H1 (cell line): Measurements from ENCODE around the gene C2. TPM values are rescaled to one million over a fixed set of nuclear protein-coding genes. Genes with fewer than 3 reads are reported as not detected.
A peak's percentile ranks its signal among the peaks of the same experiment; 100 is the strongest.

Experiments used
- CTCF ChIA-PET: fragments of 300-600 bp; sonication (Branson Sonifier 250); formaldehyde crosslinking; loops from one replicate; lab custom pipeline; 2021; ENCODE audit not compliant: partially characterized antibody; lab: Charles Lee
- POLR2A ChIA-PET: fragments of 300-600 bp; sonication (Branson Sonifier 250); formaldehyde crosslinking; loops from one replicate; lab custom pipeline; 2021; ENCODE audit warnings: inconsistent platforms; ENCODE audit not compliant: partially characterized antibody; lab: Charles Lee
- DNase-seq, 2 experiments: peaks; one replicate each; pipeline versions ENCODE4 v3.0.0 to v3.0.0-alpha.2; 2010 to 2022; ENCODE audit warnings: low spot score in 2 of 2, low read depth in 1 of 2, mixed read lengths in 1 of 2
- FAIRE-seq: peaks from 2 replicates; lab custom pipeline; 2011; peaks lifted over from hg19 to GRCh38; lab: Jason Lieb, UNC
- H2AFZ ChIP-seq: 2 replicates; pipeline ENCODE4 v1.8.1; 2012; ENCODE audit warnings: low read length, inconsistent platforms
- H2AK5ac ChIP-seq: 2 replicates; pipeline ENCODE4 v1.6.1; 2013; ENCODE audit warnings: low read depth, low read length
- H2BK120ac ChIP-seq: replicated peaks from 2 replicates; pipeline ENCODE3; 2013; ENCODE audit warnings: low read depth, low read length, inconsistent platforms
- H2BK12ac ChIP-seq: 2 replicates; pipeline ENCODE4 v1.6.1; 2013; ENCODE audit warnings: low read depth, low read length
- H2BK15ac ChIP-seq: 2 replicates; pipeline ENCODE4 v1.6.1; 2013; ENCODE audit warnings: low read length
- H2BK20ac ChIP-seq: 2 replicates; pipeline ENCODE4 v1.6.1; 2013; ENCODE audit warnings: low read length
- H2BK5ac ChIP-seq: 2 replicates; pipeline ENCODE4 v1.6.1; 2013; ENCODE audit warnings: low read depth, low read length
- H3K14ac ChIP-seq: 2 replicates; pipeline ENCODE4 v1.6.1; 2013; ENCODE audit warnings: inconsistent platforms; ENCODE audit not compliant: insufficient read length
- H3K18ac ChIP-seq: 2 replicates; pipeline ENCODE4 v1.6.1; 2013; ENCODE audit warnings: low read length; ENCODE audit errors: extremely low read depth
- H3K23ac ChIP-seq: 2 replicates; pipeline ENCODE4 v1.6.1; 2013; ENCODE audit warnings: inconsistent platforms; ENCODE audit not compliant: insufficient read length
- H3K23me2 ChIP-seq: 2 replicates; pipeline ENCODE4 v1.6.1; 2013; ENCODE audit warnings: low read depth, low read length
- H3K27ac ChIP-seq: 2 replicates; pipeline ENCODE4 v1.6.1; 2011; ENCODE audit warnings: low read depth, low read length, inconsistent platforms
- H3K27me3 ChIP-seq, 4 experiments: replicated peaks in 1 of 4; 1 replicate in 1 of 4; 2 replicates in 3 of 4; pipeline versions ENCODE4 v1.6.1 to v1.8.1; 2011 to 2013; ENCODE audit warnings: low read length in 3 of 4, mild to moderate bottlenecking in 3 of 4, inconsistent platforms in 2 of 4, mixed read lengths in 2 of 4, moderate library complexity in 1 of 4; ENCODE audit not compliant: control insufficient read depth in 3 of 4, insufficient read depth in 3 of 4; ENCODE audit errors: extremely low read depth in 1 of 4
- H3K36me3 ChIP-seq, 4 experiments: 2 replicates each; pipeline versions ENCODE4 v1.6.1 to v1.8.1; 2011 to 2013; ENCODE audit warnings: mild to moderate bottlenecking in 4 of 4, low read length in 3 of 4, moderate library complexity in 2 of 4, control low read depth in 1 of 4, inconsistent platforms in 1 of 4; ENCODE audit not compliant: insufficient read depth in 4 of 4, control insufficient read depth in 2 of 4
- H3K4ac ChIP-seq: replicated peaks from 2 replicates; pipeline ENCODE3; 2013; ENCODE audit warnings: low read length, low read depth, mixed read lengths, inconsistent platforms; ENCODE audit not compliant: insufficient read length
- H3K4me1 ChIP-seq, 4 experiments: replicated peaks in 1 of 4; 1 replicate in 1 of 4; 2 replicates in 3 of 4; pipeline versions ENCODE4 v1.6.1 to v1.8.1; 2011 to 2013; ENCODE audit warnings: low read length in 3 of 4, inconsistent platforms in 2 of 4, mixed read lengths in 1 of 4; ENCODE audit not compliant: insufficient read depth in 4 of 4, control insufficient read depth in 3 of 4
- H3K4me2 ChIP-seq, 2 experiments: 2 replicates each; pipeline versions ENCODE4 v1.6.1 to v1.8.1; 2011 to 2013; ENCODE audit warnings: low read depth in 2 of 2, low read length in 2 of 2, control low read depth in 1 of 2, inconsistent platforms in 1 of 2, mild to moderate bottlenecking in 1 of 2; ENCODE audit not compliant: insufficient read depth in 1 of 2
- H3K4me3 ChIP-seq, 4 experiments: fragments of 200-600, 300-600 bp in 1 of 4; sonication (generic), shearing (Covaris generic), sonication (Bioruptor Twin) in 1 of 4; 2 replicates each; pipeline versions ENCODE4 v1.5.1 to v1.8.1; 2011 to 2016; ENCODE audit warnings: low read length in 4 of 4, low read depth in 3 of 4, control low read depth in 2 of 4, inconsistent platforms in 2 of 4, mild to moderate bottlenecking in 2 of 4, mixed read lengths in 1 of 4, moderate library complexity in 1 of 4; ENCODE audit not compliant: insufficient read depth in 2 of 4; ENCODE audit errors: extremely low read depth in 1 of 4
- H3K56ac ChIP-seq: replicated peaks from 2 replicates; pipeline ENCODE3; 2013; ENCODE audit warnings: low read depth, mild to moderate bottlenecking, mixed read lengths, low read length, inconsistent platforms; ENCODE audit not compliant: insufficient read length
- H3K79me1 ChIP-seq: 2 replicates; pipeline ENCODE4 v1.6.1; 2013; ENCODE audit warnings: low read depth, low read length, control low read depth
- H3K79me2 ChIP-seq, 2 experiments: 2 replicates each; pipeline versions ENCODE4 v1.6.1 to v1.8.1; 2012 to 2013; ENCODE audit warnings: low read length in 2 of 2, mild to moderate bottlenecking in 2 of 2, inconsistent platforms in 1 of 2; ENCODE audit not compliant: insufficient read depth in 2 of 2, control insufficient read depth in 1 of 2
- H3K9ac ChIP-seq, 4 experiments: replicated peaks in 1 of 4; 1 replicate in 1 of 4; 2 replicates in 3 of 4; pipeline versions ENCODE4 v1.6.1 to v1.8.1; 2011 to 2013; ENCODE audit warnings: low read depth in 3 of 4, low read length in 3 of 4, control low read depth in 2 of 4, mild to moderate bottlenecking in 2 of 4, moderate library complexity in 2 of 4, inconsistent platforms in 1 of 4; ENCODE audit errors: extremely low read depth in 1 of 4
- H3K9me3 ChIP-seq, 2 experiments: 2 replicates each; pipeline versions ENCODE4 v1.6.1 to v1.8.1; 2012 to 2013; ENCODE audit warnings: mild to moderate bottlenecking in 2 of 2, moderate library complexity in 2 of 2, control low read depth in 1 of 2, inconsistent platforms in 1 of 2, low read depth in 1 of 2, low read length in 1 of 2, mixed read lengths in 1 of 2; ENCODE audit not compliant: insufficient read depth in 2 of 2
- H4K20me1 ChIP-seq, 2 experiments: replicated peaks in 1 of 2; 2 replicates each; pipeline versions ENCODE3 to v1.8.1; 2011 to 2013; ENCODE audit warnings: inconsistent platforms in 2 of 2, low read length in 2 of 2, mild to moderate bottlenecking in 1 of 2; ENCODE audit not compliant: insufficient read depth in 2 of 2, control insufficient read depth in 1 of 2
- H4K5ac ChIP-seq: 2 replicates; pipeline ENCODE4 v1.6.1; 2013; ENCODE audit warnings: low read length, low read depth, mixed read lengths, inconsistent platforms; ENCODE audit not compliant: insufficient read length
- H4K8ac ChIP-seq: 2 replicates; pipeline ENCODE4 v1.8.0; 2013; ENCODE audit warnings: mild to moderate bottlenecking, moderate library complexity, low read length, inconsistent platforms; ENCODE audit not compliant: insufficient read depth; ENCODE audit errors: extremely low read depth
- H4K91ac ChIP-seq: replicated peaks from 2 replicates; pipeline ENCODE3; 2013; ENCODE audit warnings: low read length, mixed read lengths, inconsistent platforms; ENCODE audit not compliant: insufficient read length
- CBX8 ChIP-seq: fragments of 300-800, 300-1000 bp; sonication (generic); IDR thresholded peaks from 2 replicates; pipeline ENCODE4 v1.7.1; 2016; ENCODE audit warnings: low read depth, low read length, borderline replicate concordance
- GABPA ChIP-seq: IDR thresholded peaks from 2 replicates; pipeline ENCODE4 v1.6.1; 2011; ENCODE audit warnings: mild to moderate bottlenecking, low read length, moderate library complexity, borderline replicate concordance; ENCODE audit not compliant: insufficient read depth
- RAD21 ChIP-seq, 2 experiments: IDR thresholded peaks in 1 of 2; conservative IDR thresholded peaks in 1 of 2; 2 replicates each; pipeline ENCODE4 v1.6.1; 2011; ENCODE audit warnings: low read depth in 2 of 2, low read length in 2 of 2, improper control_type of control experiment in 1 of 2, inconsistent platforms in 1 of 2, mild to moderate bottlenecking in 1 of 2, moderate library complexity in 1 of 2
- SP2 ChIP-seq: IDR thresholded peaks from 2 replicates; pipeline ENCODE4 v1.6.1; 2012; ENCODE audit warnings: mild to moderate bottlenecking, low read length, inconsistent platforms
- WGBS, 2 experiments: shearing (Covaris generic) in 1 of 2; methylation state at CpG; one replicate each; pipeline versions ENCODE4 v1.1.6 to v1.1.7; 2013 to 2015; ENCODE audit warnings: low lambda C conversion rate in 2 of 2, mixed read lengths in 2 of 2, inconsistent platforms in 1 of 2, low coverage in 1 of 2, missing lambda C conversion rate in 1 of 2; ENCODE audit not compliant: insufficient replicate concordance in 2 of 2, insufficient coverage in 1 of 2, insufficient read length in 1 of 2; ENCODE audit errors: extremely low coverage in 1 of 2, missing lambda C conversion rate in 1 of 2; 5-methylcytosine and 5-hydroxymethylcytosine counted together
- polyA plus RNA-seq, 7 experiments: library from polyadenylated mRNA; depleted of rRNA in 3 of 7; stranded (reverse) in 5 of 7; unstranded in 2 of 7; fragments of >200 nt in 5 of 7; fragments of 200-250 nt in 2 of 7; gene quantifications; 1 replicate in 5 of 7; 2 replicates in 1 of 7; 4 replicates in 1 of 7; pipeline versions ENCODE4 v1.2.1 to v1.2.3, GENCODE V29; 2011 to 2013; ENCODE audit warnings: missing spikeins in 2 of 7, mixed read lengths in 2 of 7
- total RNA-seq: library from RNA; stranded (reverse); fragmentation: NEBNext Ultra II Directional; extraction: Animal tissue kit (Norgen Biotek cat#: 25700); gene quantifications from 2 replicates; pipeline ENCODE4 v1.2.1, GENCODE V29; 2021
- TF ChIP-seq, protein P1 (sequence below), 3 experiments: IDR thresholded peaks; 1 replicate in 2 of 3; 2 replicates in 1 of 3; pipeline versions ENCODE4 v1.5.1 to v1.6.1; 2011; ENCODE audit warnings: low read length in 3 of 3, mild to moderate bottlenecking in 3 of 3, inconsistent platforms in 2 of 3, low read depth in 1 of 3, moderate library complexity in 1 of 3; ENCODE audit not compliant: insufficient read depth in 1 of 3; ENCODE audit errors: control extremely low read depth in 1 of 3

C2 gene
- total and polyA plus RNA-seq, 2 of the 8 experiments (the other 6 are each of a cell fraction or from before 2014, with no cell fraction given) = 0.26 to 0.38 TPM

GRCh38 chr6:31922942-31923341 lies 4.6 kb upstream of the C2 start:
- no peak for FAIRE-seq
- no peak overlapping the region for H3K4me2 ChIP-seq
- H3K79me2 ChIP-seq = no peaks in the 10 kb centered on the region
- H2BK5ac ChIP-seq = no peak overlapping the region
- POLR2A ChIA-PET = interaction anchor here (0.6 to 1.6 kb wide), 6 partner anchors 15 to 193 kb away, joined by 3 to 6 read pairs (median 4); partner anchors contain the start of gene EHMT2
- CTCF ChIA-PET = interaction anchor here (0.6 to 6.4 kb wide), 32 partner anchors 11 to 1777 kb away, joined by 3 to 43 read pairs (median 4); partner anchors contain the start of genes BAG6, CFB and EHMT2
- H3K4me3 ChIP-seq = no peak overlapping the region
- no peaks in the 10 kb centered on the region for H3K36me3 ChIP-seq
- no peak overlapping the region for H4K91ac ChIP-seq
- no peaks in the 10 kb centered on the region for H3K23me2 ChIP-seq
- H4K20me1 ChIP-seq = no peaks in the 10 kb centered on the region
- no peak overlapping the region for H2BK12ac ChIP-seq
- H2BK20ac ChIP-seq = no peak overlapping the region
- H3K9me3 ChIP-seq = no peaks in the 10 kb centered on the region
- no peaks in the 10 kb centered on the region for H3K4me1 ChIP-seq
- no peak overlapping the region for H2AK5ac ChIP-seq
- no peak overlapping the region for H3K4ac ChIP-seq
- H4K8ac ChIP-seq = no peak overlapping the region
- no peak overlapping the region for H4K5ac ChIP-seq
- no peak overlapping the region for H2AFZ ChIP-seq
- no peak overlapping the region for H3K56ac ChIP-seq
- WGBS, 2 experiments = 46% methylated on average over 5 of the region's 5 CpGs; no CpG with 5 or more reads in 1 of the 2 experiments
- H3K14ac ChIP-seq = no peak overlapping the region
- no peak overlapping the region for H3K9ac ChIP-seq
- no peaks in the 10 kb centered on the region for H3K27me3 ChIP-seq
- no peak overlapping the region for H2BK120ac ChIP-seq
- H2BK15ac ChIP-seq = no peak overlapping the region
- no peak overlapping the region for H3K27ac ChIP-seq
- H3K18ac ChIP-seq = no peak overlapping the region
- H3K79me1 ChIP-seq = no peaks in the 10 kb centered on the region
- DNase-seq = no peak
- no peak for TF ChIP-seq SP2
- TF ChIP-seq, protein P1, sequence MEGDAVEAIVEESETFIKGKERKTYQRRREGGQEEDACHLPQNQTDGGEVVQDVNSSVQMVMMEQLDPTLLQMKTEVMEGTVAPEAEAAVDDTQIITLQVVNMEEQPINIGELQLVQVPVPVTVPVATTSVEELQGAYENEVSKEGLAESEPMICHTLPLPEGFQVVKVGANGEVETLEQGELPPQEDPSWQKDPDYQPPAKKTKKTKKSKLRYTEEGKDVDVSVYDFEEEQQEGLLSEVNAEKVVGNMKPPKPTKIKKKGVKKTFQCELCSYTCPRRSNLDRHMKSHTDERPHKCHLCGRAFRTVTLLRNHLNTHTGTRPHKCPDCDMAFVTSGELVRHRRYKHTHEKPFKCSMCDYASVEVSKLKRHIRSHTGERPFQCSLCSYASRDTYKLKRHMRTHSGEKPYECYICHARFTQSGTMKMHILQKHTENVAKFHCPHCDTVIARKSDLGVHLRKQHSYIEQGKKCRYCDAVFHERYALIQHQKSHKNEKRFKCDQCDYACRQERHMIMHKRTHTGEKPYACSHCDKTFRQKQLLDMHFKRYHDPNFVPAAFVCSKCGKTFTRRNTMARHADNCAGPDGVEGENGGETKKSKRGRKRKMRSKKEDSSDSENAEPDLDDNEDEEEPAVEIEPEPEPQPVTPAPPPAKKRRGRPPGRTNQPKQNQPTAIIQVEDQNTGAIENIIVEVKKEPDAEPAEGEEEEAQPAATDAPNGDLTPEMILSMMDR (IDR thresholded peaks at IDR 0.05; ENCODE audit: control extremely low read depth in 1 of 3, insufficient read depth in 1 of 3, low read depth in 1 of 3, low read length in 3 of 3) = peak; percentile 32 to 57 (median 55)
- no peak for TF ChIP-seq CBX8
- no peak for TF ChIP-seq GABPA
- TF ChIP-seq RAD21 (IDR thresholded peaks at IDR 0.05 in 1 of 2, conservative IDR thresholded peaks at IDR 0.05 in 1 of 2; ENCODE audit: low read depth in 2 of 2, low read length in 2 of 2) = peak; percentile 68 to 76
- TF ChIP-seq, all 59 proteins: peak for 2
- no peak overlapping the region for H3K23ac ChIP-seq
